K562 (cell line): ENCODE data around the gene PPFIA3. TPM values are rescaled to one million over a fixed set of nuclear protein-coding genes. Genes with fewer than 3 reads are reported as not detected.

ENCODE experiments used
- ADNP ChIP-seq: fragments of 200-800 bp; sonication (Bioruptor generic); IDR thresholded peaks from 2 replicates; pipeline ENCODE4 v1.6.1; 2016; ENCODE audit warnings: missing genetic modification characterization, missing compliant biosample characterization
- HDAC8 ChIP-seq: fragments of 450-650 bp; IDR thresholded peaks from 2 replicates; pipeline ENCODE4 v1.6.1; 2016; ENCODE audit warnings: mild to moderate bottlenecking, missing genetic modification characterization, moderate library complexity, missing compliant biosample characterization
- HLTF ChIP-seq: fragments of 450-650 bp; IDR thresholded peaks from 2 replicates; pipeline ENCODE4 v1.6.1; 2016
- IRF1 ChIP-seq: sonication (generic); formaldehyde crosslinking; IDR thresholded peaks from 2 replicates; pipeline ENCODE4 v1.8.0; 2022; ENCODE audit warnings: missing genetic modification reagents, mild to moderate bottlenecking, borderline replicate concordance
- JUN ChIP-seq, 2 experiments: sonication (generic) in 1 of 2; formaldehyde crosslinking in 1 of 2; IDR thresholded peaks; 2 replicates each; pipeline versions ENCODE4 v1.6.1 to v1.8.0; 2012 to 2022; ENCODE audit warnings: borderline replicate concordance in 2 of 2, mild to moderate bottlenecking in 2 of 2, improper control_type of control experiment in 1 of 2, low read depth in 1 of 2, low read length in 1 of 2, missing genetic modification reagents in 1 of 2
- JUND ChIP-seq, 2 experiments: IDR thresholded peaks; 2 replicates in 1 of 2; 3 replicates in 1 of 2; pipeline ENCODE4 v1.6.1; 2011; ENCODE audit warnings: borderline replicate concordance in 2 of 2, low read depth in 2 of 2, low read length in 2 of 2, improper control_type of control experiment in 1 of 2, missing biosample characterization in 1 of 2, missing genetic modification characterization in 1 of 2, missing genetic modification reagents in 1 of 2
- POLR3A ChIP-seq: IDR thresholded peaks from 2 replicates; pipeline ENCODE4 v1.6.1; 2011; ENCODE audit warnings: borderline replicate concordance, mild to moderate bottlenecking, moderate library complexity; ENCODE audit not compliant: insufficient read length, insufficient read depth; ENCODE audit errors: extremely low read depth
- PPARD ChIP-seq: fragments of 250-450 bp; sonication (Bioruptor Pico); IDR thresholded peaks from 2 replicates; pipeline ENCODE4 v1.8.0; 2022; ENCODE audit warnings: inconsistent platforms, mild to moderate bottlenecking, moderate library complexity
- SRF ChIP-seq, 2 experiments: fragments of 250-450, 450-650 bp in 1 of 2; sonication (Bioruptor Pico) in 1 of 2; sonication (generic) in 1 of 2; formaldehyde crosslinking; IDR thresholded peaks; 2 replicates each; pipeline versions ENCODE4 v1.5.0 to v1.5.1; 2020 to 2022; ENCODE audit warnings: mild to moderate bottlenecking in 1 of 2, missing genetic modification reagents in 1 of 2
- TCF7 ChIP-seq: sonication (generic); IDR thresholded peaks from 2 replicates; pipeline ENCODE4 v1.6.1; 2016; ENCODE audit warnings: antibody characterized with exemption, borderline replicate concordance
- TCFL5 ChIP-seq: fragments of 250-450 bp; sonication (Bioruptor Pico); conservative IDR thresholded peaks from 2 replicates; pipeline ENCODE4 v1.6.1; 2021; ENCODE audit warnings: mild to moderate bottlenecking, moderate library complexity, matching md5 sums
- TFAM ChIP-seq: fragments of 250-450 bp; sonication (Bioruptor Pico); conservative IDR thresholded peaks from 2 replicates; pipeline ENCODE4 v1.5.0; 2021; ENCODE audit warnings: mild to moderate bottlenecking, moderate library complexity
- TFE3 ChIP-seq: fragments of 450-650 bp; formaldehyde crosslinking; IDR thresholded peaks from 2 replicates; pipeline ENCODE4 v1.4.0; 2020; ENCODE audit warnings: mild to moderate bottlenecking, mixed read lengths
- WHSC1 ChIP-seq: IDR thresholded peaks from one replicate; pipeline ENCODE4 v1.6.1; 2012; ENCODE audit warnings: low read length, control low read depth, inconsistent platforms
- YBX1 ChIP-seq: fragments of 450-650 bp; IDR thresholded peaks from 2 replicates; pipeline ENCODE4 v1.7.1; 2016; ENCODE audit warnings: mild to moderate bottlenecking
- ZBTB26 ChIP-seq: fragments of 450-650 bp; formaldehyde crosslinking; IDR thresholded peaks from 2 replicates; pipeline ENCODE4 v1.4.0; 2022; ENCODE audit warnings: missing genetic modification characterization
- ZNF124 ChIP-seq: sonication (generic); formaldehyde crosslinking; IDR thresholded peaks from 2 replicates; pipeline ENCODE4 v1.8.1; 2022; ENCODE audit warnings: missing genetic modification reagents
- ZNF239 ChIP-seq: fragments of 250-450 bp; sonication (Bioruptor Pico); IDR thresholded peaks from 2 replicates; pipeline ENCODE4 v1.4.0; 2020; ENCODE audit warnings: mild to moderate bottlenecking
- ZNF431 ChIP-seq: sonication (generic); formaldehyde crosslinking; IDR thresholded peaks from 2 replicates; pipeline ENCODE4 v1.8.0; 2022; ENCODE audit warnings: mild to moderate bottlenecking, missing genetic modification reagents
- ZNF445 ChIP-seq: fragments of 250-450 bp; sonication (Bioruptor Pico); IDR thresholded peaks from 2 replicates; pipeline ENCODE4 v1.4.0; 2020; ENCODE audit warnings: low read depth, mild to moderate bottlenecking, moderate library complexity
- ZNF76 ChIP-seq: fragments of 250-450 bp; sonication (Bioruptor Pico); IDR thresholded peaks from 2 replicates; pipeline ENCODE4 v1.4.0; 2020; ENCODE audit warnings: mild to moderate bottlenecking, moderate library complexity, borderline replicate concordance
- polyA plus RNA-seq, 8 experiments: library from polyadenylated mRNA; depleted of rRNA in 4 of 8; stranded (reverse) in 5 of 8; unstranded in 3 of 8; fragments of >200 nt; fragmentation: Nextera tagmentation in 2 of 8; fragmentation: Illumina TruSeq in 1 of 8; extraction: Ambion mirVana in 2 of 8; extraction: Trizol in 1 of 8; gene quantifications; 2 replicates each; pipeline versions ENCODE4 v1.2.1 to v1.2.3, GENCODE V29; 2011 to 2014; ENCODE audit warnings: inconsistent platforms in 1 of 8, missing spikeins in 1 of 8
- total RNA-seq, 7 experiments: library from RNA; depleted of rRNA in 6 of 7; stranded (reverse); fragments of >200 nt in 6 of 7; fragmentation: Illumina TruSeq in 2 of 7; extraction: Trizol in 2 of 7; gene quantifications; 2 replicates each; pipeline versions ENCODE4 v1.2.1 to v1.2.3, GENCODE V29; 2011 to 2021; ENCODE audit warnings: low replicate concordance in 1 of 7
- TF ChIP-seq, protein P1 (sequence below): IDR thresholded peaks from 2 replicates; pipeline ENCODE4 v1.6.1; 2011; ENCODE audit not compliant: insufficient read length; ENCODE audit errors: extremely low read depth

The PPFIA3 gene
- total and polyA plus RNA-seq, 9 of the 15 experiments (the other 6 are each of a cell fraction or from before 2014, with no cell fraction given): 0.10 to 53.0 (median 17.6) TPM

DNA sequence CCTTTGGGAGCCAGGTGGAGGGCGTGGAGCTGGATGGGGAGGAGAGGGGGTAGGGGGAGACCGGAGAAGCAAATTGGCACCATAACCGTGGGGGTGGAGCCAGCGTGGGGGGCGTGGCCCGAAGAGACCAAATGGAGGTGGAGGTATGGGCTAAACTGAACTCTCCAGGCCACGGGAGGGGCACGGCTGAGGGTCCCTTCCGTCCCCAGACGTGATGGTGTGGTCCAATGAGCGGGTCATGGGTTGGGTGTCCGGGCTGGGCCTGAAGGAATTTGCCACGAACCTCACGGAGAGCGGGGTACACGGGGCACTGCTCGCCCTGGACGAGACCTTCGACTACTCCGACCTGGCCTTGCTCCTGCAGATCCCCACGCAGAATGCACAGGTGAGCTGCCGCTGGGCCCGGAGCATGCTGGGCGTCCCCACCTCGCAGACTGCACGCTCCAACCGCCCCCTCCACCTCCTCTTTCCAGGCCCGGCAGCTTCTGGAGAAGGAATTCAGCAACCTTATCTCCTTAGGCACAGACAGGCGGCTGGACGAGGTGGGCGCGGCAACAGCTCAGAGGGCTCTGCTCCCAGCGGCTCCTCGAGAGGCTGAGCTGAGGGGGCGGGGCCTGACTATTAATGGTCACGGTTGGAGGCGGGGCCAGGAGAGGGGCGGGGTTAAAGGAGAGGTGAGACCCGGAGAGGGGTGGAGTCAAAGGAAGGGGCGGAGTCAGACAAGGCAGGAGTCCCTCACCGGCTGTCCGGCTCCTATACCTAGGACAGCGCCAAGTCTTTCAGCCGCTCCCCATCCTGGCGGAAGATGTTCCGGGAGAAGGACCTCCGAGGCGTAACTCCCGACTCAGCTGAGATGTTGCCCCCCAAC, 29.7 kb downstream of the PPFIA3 start (continued):
- TF ChIP-seq JUN (IDR thresholded peaks at IDR 0.05; ENCODE audit: borderline replicate concordance, low read depth, low read length): no peak
- no peak for TF ChIP-seq JUN (CRISPR knock-in tag; IDR thresholded peaks at IDR 0.05; ENCODE audit: borderline replicate concordance)
- no peak; the same call in 1 of the 2 replicates for TF ChIP-seq JUND (IDR thresholded peaks at IDR 0.05; ENCODE audit: borderline replicate concordance, low read depth, low read length)
- TF ChIP-seq JUND (tag; IDR thresholded peaks at IDR 0.05; ENCODE audit: borderline replicate concordance, low read depth, low read length): no peak; the same call in 2 of the 3 replicates
- no peak for TF ChIP-seq HLTF
- no peak for TF ChIP-seq TFAM (CRISPR knock-in tag)
- TF ChIP-seq ZNF445 (CRISPR knock-in tag): no peak
- peak in 1 of 2 experiments; percentile 38; a peak in 2 of 4 replicates for TF ChIP-seq SRF (CRISPR knock-in tag; IDR thresholded peaks at IDR 0.05)
- TF ChIP-seq, protein P1, sequence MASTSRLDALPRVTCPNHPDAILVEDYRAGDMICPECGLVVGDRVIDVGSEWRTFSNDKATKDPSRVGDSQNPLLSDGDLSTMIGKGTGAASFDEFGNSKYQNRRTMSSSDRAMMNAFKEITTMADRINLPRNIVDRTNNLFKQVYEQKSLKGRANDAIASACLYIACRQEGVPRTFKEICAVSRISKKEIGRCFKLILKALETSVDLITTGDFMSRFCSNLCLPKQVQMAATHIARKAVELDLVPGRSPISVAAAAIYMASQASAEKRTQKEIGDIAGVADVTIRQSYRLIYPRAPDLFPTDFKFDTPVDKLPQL: no peak
- no peak for TF ChIP-seq ADNP
- TF ChIP-seq WHSC1: no peak
- TF ChIP-seq YBX1: no peak
- TF ChIP-seq TCFL5 (CRISPR knock-in tag): no peak
- no peak for TF ChIP-seq PPARD (CRISPR knock-in tag)
- TF ChIP-seq ZNF76 (CRISPR knock-in tag): no peak
- TF ChIP-seq HDAC8 (tag): no peak
- TF ChIP-seq POLR3A: no peak
- TF ChIP-seq ZBTB26 (CRISPR knock-in tag): no peak
- no peak for TF ChIP-seq IRF1
- TF ChIP-seq TFE3 (CRISPR knock-in tag): no peak
- no peak for TF ChIP-seq TCF7
- no peak for TF ChIP-seq ZNF124 (CRISPR knock-in tag)
- no peak for TF ChIP-seq ZNF431
- TF ChIP-seq ZNF239 (CRISPR knock-in tag): no peak
